CD4-positive, alpha-beta T cell treated with Interleukin-12 subunit alpha and Interleukin-12 subunit beta, for 1 hour (primary cell): Measurements from ENCODE around the gene CNGB1.
"Not testable (repeated sequence)": the region's sequence is repeated elsewhere in the genome, so short reads cannot be mapped to it uniquely, and the experiment has no call there.

Experiments used
- DNase-seq: peaks from one replicate; pipeline ENCODE4 v3.0.0-alpha.2; 2020

Gene CNGB1

DNA sequence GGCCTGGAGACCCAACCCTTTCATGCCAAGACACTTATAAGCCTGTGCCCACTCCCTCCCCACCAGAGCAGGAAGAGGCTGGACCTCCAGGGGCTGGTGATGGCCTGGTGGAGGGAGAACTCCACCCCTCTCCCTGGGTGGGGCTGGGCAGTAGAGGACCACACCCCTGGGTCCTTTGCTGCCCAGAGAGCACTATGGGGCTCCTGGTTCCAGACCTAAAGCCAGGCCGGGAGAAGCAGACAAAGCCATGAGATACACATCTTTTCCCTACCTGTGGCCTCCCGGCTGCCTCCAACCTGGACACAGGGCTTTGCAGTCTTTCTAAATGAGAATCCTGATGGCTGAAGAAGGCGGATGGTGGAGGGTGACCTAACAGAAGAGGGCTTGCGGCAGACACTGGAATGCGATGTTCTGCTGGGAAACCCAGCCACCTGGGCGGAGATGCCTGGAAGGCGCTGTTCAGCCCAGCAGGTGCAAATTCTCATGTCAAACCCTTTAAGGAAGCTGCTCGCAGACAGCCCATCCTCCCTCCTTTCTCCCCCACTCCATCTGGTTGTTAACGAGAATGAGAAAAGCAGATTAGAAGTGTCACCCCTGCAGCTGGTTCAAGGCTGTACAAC, 124.7 kb downstream of the CNGB1 start:
- no peak for DNase-seq

DNA sequence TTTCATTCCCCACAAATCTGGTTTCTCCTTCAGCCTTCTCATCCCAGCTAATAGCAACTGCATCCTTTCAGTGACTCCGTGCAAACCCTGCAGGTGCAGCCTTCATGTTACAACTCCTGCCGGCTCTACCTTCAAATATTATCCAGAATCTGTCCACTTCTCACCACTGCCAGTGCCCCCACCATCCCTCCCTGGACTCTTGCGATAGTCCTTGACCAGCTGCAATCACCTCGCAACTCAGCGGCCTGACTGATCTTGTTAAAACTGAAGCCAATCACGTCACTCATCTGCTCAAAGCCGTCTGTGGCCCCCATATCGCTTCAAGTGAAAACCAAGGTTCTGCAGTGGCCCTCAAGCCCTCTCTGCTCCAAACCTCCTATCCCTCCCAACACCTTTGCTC, 125.8 kb downstream of the CNGB1 start:
- no peak for DNase-seq

DNA sequence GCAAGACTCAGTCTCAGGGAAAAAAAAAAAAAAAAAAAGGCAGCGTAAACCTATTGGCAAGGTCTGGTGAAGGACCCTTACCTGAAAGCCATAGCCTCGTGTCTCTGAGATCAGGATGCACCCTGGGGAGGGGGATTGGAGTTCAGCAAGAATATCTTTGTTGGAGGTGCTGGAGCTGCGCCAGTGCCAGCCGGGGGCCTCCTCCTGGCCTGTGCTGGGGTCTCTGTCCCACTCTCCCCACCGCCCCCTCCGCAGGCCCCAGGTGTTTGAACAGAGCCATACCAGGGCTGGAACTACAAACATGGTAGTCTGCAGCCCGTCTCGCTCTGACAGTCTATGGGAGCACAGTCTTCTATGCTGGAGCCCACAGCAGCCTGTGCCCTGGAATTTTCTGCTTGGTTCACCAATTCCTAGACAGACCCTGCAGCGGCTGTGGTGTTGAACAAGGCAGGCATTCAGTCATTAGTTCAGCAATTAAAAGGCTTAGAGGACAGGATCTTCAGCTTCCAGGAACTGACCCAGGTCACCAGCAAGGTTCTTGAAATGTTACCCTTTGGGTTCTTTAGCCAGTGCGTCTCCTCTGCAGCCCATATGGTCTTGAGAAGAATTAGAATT, 126.4 kb downstream of the CNGB1 start:
- DNase-seq, result no peak

DNA sequence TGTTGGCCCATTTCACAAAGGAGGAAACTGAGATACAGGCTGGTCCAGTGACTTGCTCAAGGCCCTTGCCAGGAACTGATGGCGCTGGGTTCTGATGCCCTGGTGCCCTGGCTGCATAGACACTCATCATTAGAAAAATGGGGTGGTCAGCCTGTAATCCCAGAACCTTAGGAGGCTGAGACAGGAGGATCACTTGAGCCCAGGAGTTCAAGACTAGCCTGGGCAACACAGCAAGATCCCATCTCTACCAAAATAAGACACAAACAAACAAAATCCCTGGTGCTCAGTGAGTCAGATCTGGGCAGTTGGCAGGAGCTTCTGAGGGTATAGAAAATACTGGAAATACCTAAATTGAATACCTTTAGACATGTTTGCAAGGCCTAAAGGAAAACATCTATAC, 127.5 kb downstream of the CNGB1 start:
- DNase-seq, result no peak

DNA sequence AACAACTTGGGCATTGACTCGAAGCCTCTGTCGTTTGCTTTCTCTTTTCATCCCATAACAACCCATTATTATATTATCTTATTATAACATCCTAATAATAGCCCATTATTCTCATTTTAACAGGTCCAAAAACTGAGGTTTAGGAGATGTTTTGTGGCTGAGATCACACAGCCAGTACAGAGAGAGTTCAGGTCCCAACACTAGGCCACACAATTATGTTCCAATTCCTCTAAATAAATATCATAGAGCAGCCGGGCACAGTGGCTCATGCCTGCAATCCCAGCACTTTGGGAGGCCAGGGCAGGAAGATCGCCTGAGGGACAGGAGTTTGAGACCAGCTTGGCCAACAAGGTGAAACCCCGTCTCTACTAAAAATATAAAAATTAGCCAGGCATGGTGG, 128.3 kb downstream of the CNGB1 start:
- no peak for DNase-seq

DNA sequence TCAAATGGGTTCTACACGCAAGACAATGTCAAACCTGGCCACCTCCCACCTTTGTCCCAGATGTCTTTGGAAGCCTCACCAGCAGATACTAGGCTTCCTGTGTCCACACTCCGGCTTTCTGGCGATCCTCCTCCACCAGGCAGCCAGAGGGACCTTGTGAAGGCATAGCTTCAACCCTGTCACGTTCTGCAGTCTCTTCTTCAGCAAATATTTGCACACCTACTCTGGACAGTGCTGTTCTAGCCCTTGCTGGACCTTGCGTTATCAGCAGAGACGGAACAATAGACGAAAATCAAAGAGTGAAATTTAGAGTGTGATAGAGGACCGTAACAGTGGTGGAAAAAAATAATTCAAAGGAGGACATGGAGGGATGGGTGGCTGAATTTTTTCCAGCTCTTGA, 130.1 kb downstream of the CNGB1 start:
- no peak for DNase-seq

DNA sequence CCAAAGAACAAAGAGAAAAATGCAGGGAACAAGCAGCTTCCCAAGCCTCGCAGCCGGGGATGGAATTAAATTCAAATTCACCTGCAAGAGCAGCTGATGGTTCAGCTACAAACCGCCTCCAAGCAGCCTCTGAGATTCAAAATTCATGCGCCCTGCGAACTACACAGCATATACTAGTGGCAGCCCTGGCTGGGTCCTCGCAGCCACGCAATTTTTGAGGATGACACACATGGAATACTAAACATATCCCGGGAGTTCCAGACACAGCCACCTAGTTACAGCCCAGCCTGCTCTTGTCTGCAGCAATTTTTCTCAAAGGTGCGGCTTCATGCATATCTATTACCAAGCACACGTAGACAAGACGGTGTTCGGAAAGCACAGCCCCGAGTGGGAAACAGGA, 132.8 kb downstream of the CNGB1 start:
- DNase-seq, result no peak

DNA sequence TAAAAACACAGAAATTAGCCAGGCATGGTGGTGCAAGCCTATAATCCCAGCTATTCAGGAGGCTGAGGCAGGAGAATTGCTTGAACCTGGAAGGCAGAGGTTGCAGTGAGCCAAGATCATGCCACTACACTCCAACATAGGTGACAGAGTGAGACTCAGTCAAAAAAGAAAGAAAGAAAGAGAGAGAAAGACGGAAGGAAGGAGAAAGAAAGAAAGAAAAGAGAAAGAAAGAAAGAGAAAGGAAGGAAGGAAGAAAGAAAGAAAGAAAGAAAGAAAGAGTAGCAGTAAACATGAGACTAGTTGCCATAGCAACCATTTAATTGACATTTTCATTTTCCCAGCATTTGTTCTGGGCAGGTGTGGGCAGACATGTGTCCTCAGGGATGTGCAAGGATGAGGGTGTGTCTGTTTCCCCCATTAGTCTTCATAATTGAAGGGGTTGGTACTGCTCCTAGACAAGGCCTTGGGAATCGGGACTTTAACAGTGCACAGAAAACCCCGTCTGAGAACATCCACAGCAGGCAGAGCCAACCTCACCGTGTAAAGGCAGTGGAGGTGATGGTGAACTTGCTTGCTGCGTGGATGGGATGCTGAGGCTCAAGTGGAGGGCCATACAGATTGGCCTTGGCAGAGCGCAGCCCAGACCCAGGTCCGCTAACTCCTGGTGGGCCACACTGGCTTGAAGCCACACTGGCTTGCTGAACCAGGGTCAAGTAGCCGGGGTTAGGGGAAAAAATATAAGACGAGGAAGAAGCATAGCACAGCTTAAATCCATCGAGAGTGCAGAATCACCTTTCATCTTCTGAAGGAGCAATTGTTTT, 133.4 kb downstream of the CNGB1 start:
- DNase-seq, result no peak

DNA sequence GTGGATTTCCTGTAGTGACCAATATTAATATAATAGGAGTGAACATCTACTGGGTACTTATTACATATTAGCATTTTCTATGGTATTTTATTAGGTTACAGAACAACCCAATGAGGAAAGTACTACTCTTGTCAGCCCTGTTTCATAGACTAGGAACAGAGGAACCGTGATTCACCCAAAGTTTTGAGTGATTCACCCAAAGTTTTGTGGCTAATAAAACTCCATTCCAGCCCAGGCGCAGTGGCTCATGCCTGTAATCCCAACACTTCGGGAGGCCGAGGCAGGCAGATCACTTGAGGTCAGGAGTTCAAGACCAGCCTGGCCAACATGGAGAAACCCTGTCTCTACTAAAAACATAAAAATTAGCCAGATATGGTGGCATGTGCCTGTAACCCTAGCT, 135.5 kb downstream of the CNGB1 start:
- not testable (repeated sequence) for DNase-seq

DNA sequence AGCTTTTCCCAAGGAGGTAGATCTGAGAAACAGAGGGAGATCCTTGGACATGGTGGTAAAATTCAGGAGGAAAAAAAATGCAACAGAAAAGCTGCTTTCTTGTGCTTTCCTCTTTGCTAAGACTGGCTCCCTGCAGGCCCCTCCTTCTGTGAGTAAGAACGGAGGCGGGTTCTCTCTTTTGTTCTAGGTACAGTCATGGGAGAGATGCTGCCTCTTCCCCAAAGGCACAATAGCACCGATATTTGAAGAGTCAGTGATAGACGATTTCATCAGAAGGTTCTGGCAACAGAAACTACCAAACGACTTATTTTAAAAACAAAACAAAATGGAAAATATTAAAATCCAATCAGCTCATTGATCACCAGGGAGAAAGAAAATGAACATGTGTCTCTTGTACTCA, 136.0 kb downstream of the CNGB1 start:
- no peak for DNase-seq
